Measurements from ENCODE around the gene PLB1.

Gene PLB1

DNA sequence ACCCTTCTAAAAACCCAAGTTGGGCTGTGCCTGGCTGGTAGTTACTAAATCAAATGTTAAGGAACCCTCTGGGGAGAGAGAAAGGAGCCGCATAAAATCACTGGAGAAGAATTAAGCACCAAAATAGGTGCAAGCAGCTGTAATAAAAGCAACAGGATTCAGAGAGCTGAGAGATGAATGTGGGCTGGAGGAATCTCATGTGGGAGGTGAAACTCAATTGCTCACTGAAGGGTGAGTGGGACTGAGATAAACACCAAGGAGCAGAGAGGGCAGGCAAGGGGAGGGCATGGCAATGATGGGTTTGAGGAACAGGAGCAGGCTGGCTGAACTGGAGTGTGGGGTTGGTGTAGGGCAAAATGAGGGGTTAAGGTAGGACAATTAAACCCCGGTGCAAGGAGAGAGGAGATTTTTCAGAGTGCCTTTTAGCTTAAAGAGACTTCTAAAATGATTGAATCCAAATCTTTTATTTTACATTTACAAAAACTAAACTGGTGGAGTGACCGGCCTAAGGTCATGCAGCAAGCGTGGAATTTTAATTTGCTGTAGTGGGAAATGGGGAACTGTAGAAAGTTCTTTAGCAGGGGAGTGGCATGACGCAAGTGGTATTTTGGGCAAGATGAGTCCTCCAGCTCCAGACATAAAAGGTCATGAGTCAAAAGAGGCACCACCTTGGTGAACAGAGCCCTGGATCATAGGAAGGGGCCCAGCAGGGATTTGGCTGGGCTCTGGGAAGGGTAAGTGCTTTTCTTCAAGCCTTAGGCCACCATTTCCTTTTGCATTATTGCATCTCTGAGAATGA, 10.5 kb downstream of the PLB1 start:
- TF ChIP-seq, protein P1, sequence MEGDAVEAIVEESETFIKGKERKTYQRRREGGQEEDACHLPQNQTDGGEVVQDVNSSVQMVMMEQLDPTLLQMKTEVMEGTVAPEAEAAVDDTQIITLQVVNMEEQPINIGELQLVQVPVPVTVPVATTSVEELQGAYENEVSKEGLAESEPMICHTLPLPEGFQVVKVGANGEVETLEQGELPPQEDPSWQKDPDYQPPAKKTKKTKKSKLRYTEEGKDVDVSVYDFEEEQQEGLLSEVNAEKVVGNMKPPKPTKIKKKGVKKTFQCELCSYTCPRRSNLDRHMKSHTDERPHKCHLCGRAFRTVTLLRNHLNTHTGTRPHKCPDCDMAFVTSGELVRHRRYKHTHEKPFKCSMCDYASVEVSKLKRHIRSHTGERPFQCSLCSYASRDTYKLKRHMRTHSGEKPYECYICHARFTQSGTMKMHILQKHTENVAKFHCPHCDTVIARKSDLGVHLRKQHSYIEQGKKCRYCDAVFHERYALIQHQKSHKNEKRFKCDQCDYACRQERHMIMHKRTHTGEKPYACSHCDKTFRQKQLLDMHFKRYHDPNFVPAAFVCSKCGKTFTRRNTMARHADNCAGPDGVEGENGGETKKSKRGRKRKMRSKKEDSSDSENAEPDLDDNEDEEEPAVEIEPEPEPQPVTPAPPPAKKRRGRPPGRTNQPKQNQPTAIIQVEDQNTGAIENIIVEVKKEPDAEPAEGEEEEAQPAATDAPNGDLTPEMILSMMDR (IDR thresholded peaks at IDR 0.05; ENCODE audit: low read depth, low read length): no peak
- DNase-seq (ENCODE audit: extremely low read depth, low read depth): no peak

DNA sequence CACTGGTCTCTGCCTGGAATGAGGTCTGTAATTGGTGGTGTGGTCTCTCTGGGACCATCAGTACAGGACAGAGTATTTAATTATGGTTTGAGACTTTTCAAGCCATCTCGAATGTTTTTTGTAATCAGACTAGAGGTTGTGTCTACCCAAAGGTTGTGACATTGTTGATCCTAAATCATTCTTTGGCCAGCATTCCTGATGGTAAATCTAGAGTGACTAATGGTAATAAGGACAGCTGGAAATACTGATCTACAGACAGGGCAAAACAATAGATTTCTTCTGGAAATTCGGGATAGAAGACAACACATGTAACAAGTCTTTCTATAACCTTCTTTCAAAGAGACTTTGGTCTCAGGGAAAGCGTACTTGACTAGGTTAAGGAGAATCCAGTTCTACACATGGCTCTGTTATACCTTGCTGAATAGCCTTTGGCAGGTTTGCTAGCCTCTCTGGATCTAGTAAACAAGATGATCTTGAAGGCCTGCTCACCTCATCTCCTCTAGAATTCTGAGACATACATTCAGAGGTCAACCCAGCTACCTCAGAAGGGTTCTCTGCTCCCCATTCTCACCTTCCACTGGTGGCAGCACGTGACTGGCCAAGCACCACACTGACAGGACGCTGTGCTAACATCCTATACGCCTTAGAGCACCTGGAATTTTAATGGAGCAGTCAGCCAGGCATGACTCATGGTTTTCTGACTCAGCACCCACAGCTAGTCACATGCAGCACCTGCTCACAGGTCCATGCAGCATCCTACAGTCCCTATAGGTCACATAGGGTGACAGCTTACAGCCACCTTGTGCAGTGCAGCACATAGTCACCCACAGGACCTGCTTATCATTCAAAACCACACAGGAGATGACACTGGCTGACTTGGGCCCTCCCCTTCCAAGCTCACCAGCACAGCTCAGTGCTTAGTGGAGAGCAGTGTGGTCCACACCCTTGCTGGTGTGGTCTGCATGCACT, 12.2 kb downstream of the PLB1 start:
- TF ChIP-seq, protein P1 (IDR thresholded peaks at IDR 0.05; ENCODE audit: low read depth, low read length): no peak
- DNase-seq (ENCODE audit: extremely low read depth, low read depth): no peak

DNA sequence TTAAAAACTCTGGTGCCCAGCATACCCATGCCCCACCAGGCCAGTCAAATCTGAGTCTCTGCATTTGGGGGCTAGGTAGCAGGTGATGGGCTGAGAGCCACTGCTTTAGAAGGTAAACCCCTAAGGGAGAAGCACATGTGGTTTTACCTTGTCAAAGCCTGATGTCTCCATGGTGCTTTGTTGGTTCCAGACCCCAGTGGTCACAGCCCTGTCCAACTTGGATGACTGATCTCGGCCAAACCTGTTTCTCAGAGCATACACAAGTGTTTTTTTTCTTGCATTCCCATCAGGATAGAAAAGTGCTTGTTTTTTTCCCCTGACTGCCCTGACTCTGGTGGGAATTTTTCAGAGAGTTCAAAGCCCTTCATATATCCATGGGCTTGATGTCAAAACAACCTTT, 13.5 kb downstream of the PLB1 start:
- TF ChIP-seq, protein P1 (IDR thresholded peaks at IDR 0.05; ENCODE audit: low read depth, low read length): no peak
- DNase-seq (ENCODE audit: extremely low read depth, low read depth): no peak

DNA sequence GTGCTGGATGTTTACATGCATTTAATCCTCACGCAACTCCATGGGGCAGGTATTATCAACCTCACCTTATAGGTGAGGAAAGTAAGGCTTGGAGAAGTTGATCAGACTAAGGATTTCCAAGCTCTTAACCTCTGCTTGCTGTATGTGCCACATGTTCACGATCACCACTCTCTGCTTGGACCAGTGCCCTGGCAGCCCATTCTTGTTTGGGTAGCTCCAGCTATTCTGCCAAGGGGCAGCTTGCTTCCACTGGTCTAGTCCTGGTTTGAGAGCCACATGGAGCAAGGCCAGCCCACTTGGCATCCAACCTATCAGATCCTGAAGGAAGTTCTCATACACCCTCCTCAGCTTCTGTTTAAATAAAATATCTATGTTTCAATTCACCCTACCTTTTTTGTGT, 14.3 kb downstream of the PLB1 start:
- TF ChIP-seq, protein P1 (IDR thresholded peaks at IDR 0.05; ENCODE audit: low read depth, low read length): no peak
- DNase-seq (ENCODE audit: extremely low read depth, low read depth): no peak

DNA sequence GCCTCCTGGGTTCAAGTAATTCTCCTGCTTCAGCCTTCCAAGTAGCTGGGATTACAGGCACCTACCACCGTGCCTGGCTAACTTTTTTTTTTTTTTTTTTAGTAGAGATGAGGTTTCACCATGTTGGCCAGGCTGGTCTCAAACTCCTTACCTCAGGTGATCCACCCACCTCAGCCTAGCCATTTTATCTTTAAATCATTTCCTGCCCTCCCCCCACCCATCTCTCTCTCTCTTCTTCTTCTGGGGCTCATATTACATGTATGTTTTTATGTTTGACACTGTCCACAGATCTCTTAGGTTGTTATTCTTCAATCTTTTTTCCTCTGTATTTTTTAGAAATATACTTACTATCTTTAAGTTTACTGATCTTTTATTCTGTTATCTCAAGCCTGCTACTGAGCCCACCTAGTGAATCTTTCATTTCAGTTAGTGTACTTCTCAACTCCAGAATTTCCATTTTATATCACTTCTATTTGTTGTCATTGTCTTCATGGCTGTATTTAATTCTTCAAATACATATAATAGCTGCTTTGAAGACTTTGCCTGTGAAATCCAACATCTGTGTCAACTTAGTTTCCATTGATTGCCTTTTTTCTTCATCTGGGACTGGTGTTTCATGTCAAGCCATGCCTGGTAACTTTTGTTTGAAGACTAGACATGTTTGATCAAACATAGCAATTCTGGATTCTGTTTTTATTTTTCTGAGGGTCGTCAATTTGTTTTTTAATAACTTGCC, 16.2 kb downstream of the PLB1 start:
- DNase-seq (ENCODE audit: extremely low read depth, low read depth): no peak
- TF ChIP-seq, protein P1 (IDR thresholded peaks at IDR 0.05; ENCODE audit: low read depth, low read length): no peak

DNA sequence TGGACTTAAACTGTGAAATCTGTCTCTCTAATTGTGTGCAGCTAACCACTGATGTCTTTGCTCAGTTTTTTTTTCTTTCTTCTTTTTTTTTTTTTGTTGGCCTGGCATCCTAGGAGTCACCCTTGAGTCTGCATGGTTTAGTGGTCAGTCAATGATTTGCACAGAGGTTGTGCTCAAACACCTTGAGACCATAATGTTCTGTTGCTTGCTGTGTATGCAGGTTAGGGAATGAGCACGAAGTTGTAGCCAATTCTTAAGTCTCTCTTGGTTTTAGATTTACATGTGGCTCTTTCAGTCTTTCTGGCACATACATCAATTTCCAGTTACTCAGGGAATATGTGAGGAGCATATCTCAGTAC, 16.7 kb downstream of the PLB1 start:
- TF ChIP-seq, protein P1 (IDR thresholded peaks at IDR 0.05; ENCODE audit: low read depth, low read length): no peak
- no peak for DNase-seq (ENCODE audit: extremely low read depth, low read depth)
